Neural crest cell (in vitro differentiated cells): ENCODE results near the gene AXIN1. TPM values are rescaled to one million over a fixed set of nuclear protein-coding genes. Genes with fewer than 3 reads are reported as not detected.
"Not testable (repeated sequence)": the region's sequence is repeated elsewhere in the genome, so short reads cannot be mapped to it uniquely, and the experiment has no call there.

ENCODE experiments used
- DNase-seq: peaks from one replicate; pipeline ENCODE4 v3.0.0; 2021; ENCODE audit warnings: low read depth, mixed read lengths, low spot score
- H3K27ac Mint-ChIP-seq: one replicate; pipeline ENCODE4 v1.8.0; 2021; ENCODE audit warnings: mild to moderate bottlenecking, mixed read lengths; ENCODE audit not compliant: unreplicated experiment
- H3K27me3 Mint-ChIP-seq: 2 replicates; pipeline ENCODE4 v1.8.0; 2021; ENCODE audit warnings: low read depth, mild to moderate bottlenecking, mixed read lengths
- H3K36me3 Mint-ChIP-seq: 2 replicates; pipeline ENCODE4 v1.8.0; 2021; ENCODE audit warnings: low read depth, mild to moderate bottlenecking, mixed read lengths
- H3K4me1 Mint-ChIP-seq: 2 replicates; pipeline ENCODE4 v1.8.0; 2021; ENCODE audit warnings: mixed read lengths
- H3K4me3 Mint-ChIP-seq: one replicate; pipeline ENCODE4 v1.8.0; 2021; ENCODE audit warnings: mild to moderate bottlenecking, mixed read lengths
- H3K9me3 Mint-ChIP-seq: 2 replicates; pipeline ENCODE4 v1.8.0; 2021; ENCODE audit warnings: mixed read lengths
- total RNA-seq: library from RNA; stranded (reverse); gene quantifications from 2 replicates; pipeline ENCODE4 v1.2.1, GENCODE V29; 2021
- TF ChIP-seq, protein P1 (sequence below): fragments of 200-600 bp; sonication (generic); conservative IDR thresholded peaks from 2 replicates; pipeline ENCODE4 v1.5.0; 2021; ENCODE audit warnings: antibody characterized with exemption, mild to moderate bottlenecking

Gene AXIN1
- total RNA-seq, 1 donor from 2014 or later: 38.2 TPM

DNA sequence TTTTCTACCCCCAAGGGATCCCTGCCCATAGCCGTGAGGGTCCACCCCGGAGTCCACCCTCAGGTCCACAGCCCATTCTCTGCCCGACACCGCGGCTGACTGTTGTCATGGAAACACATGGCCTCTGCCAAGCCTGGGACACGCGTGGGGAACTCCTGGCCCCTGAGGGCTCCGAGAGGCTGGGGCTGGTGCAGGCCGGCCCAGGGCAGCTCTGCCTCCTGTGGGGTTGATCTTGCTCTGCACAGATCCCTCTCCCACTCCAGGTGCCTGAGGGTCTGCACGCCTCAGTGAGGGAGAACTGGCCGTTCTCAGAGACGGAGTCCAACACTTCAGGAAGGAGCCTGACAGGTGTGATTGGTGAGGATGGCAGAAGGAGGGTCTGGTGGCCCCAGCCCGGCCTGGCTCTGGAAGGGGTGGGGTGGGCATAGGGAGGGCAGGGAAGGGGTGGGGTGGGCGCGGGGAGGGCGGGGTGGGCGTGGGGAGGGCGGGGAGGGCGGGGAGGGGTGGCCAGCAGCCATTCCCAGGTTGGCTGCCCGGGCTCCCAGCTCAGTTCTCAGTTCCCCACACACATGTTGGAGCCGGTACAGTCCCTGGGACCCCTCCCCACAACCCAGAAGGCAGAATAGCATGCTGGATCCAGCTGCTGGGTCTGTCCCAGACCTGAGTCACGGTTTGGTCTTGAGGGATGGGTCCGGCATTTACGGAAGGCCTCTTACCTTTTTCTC is 11.4 kb upstream of the AXIN1 start:
- H3K4me3 Mint-ChIP-seq: no peak overlapping the region
- DNase-seq: no peak
- peaks cover 5% of the 10 kb centered on the region for H3K4me1 Mint-ChIP-seq
- no peak overlapping the region for H3K27ac Mint-ChIP-seq
- no peaks in the 10 kb centered on the region for H3K36me3 Mint-ChIP-seq
- H3K9me3 Mint-ChIP-seq: no peaks in the 10 kb centered on the region
- H3K27me3 Mint-ChIP-seq: peaks cover 5% of the 10 kb centered on the region
- TF ChIP-seq, protein P1, sequence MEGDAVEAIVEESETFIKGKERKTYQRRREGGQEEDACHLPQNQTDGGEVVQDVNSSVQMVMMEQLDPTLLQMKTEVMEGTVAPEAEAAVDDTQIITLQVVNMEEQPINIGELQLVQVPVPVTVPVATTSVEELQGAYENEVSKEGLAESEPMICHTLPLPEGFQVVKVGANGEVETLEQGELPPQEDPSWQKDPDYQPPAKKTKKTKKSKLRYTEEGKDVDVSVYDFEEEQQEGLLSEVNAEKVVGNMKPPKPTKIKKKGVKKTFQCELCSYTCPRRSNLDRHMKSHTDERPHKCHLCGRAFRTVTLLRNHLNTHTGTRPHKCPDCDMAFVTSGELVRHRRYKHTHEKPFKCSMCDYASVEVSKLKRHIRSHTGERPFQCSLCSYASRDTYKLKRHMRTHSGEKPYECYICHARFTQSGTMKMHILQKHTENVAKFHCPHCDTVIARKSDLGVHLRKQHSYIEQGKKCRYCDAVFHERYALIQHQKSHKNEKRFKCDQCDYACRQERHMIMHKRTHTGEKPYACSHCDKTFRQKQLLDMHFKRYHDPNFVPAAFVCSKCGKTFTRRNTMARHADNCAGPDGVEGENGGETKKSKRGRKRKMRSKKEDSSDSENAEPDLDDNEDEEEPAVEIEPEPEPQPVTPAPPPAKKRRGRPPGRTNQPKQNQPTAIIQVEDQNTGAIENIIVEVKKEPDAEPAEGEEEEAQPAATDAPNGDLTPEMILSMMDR: no peak

DNA sequence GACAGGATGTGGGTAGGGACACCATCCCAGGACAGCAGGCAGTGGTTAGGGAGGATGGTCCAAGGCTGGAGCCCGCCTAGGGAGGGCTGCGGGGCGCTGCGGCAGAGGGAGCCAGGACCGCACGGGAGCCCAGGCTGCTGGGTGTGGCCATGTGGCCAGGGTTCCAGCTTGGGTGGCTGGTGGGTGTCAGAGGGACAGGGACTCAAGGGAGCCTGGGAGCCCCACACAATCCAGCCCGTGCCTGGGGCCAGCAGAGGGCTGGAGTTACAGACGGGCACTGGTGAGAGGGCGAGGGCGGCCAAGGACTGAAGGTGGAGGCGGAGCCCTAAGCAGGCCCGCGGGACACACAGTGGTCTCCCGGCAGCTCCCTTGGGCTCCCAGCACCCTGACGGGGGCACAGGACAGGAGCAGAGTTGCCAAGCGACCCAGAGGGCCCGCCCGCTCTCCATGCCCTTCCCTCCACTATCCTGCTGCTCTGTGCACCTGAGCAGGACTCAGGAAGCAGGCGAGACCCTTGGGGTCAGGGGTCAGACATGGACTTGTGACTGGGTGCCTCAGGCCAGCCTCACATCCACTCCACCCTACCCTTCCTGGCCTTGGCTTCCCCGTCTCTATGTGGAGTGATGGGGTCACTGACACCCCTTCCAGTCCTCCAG is 10.7 kb upstream of the AXIN1 start:
- no peak overlapping the region for H3K4me3 Mint-ChIP-seq
- peaks cover 5% of the 10 kb centered on the region for H3K4me1 Mint-ChIP-seq
- H3K9me3 Mint-ChIP-seq: no peaks in the 10 kb centered on the region
- H3K36me3 Mint-ChIP-seq: no peaks in the 10 kb centered on the region
- peaks cover 5% of the 10 kb centered on the region for H3K27me3 Mint-ChIP-seq
- TF ChIP-seq, protein P1: no peak
- DNase-seq: no peak
- no peak overlapping the region for H3K27ac Mint-ChIP-seq

DNA sequence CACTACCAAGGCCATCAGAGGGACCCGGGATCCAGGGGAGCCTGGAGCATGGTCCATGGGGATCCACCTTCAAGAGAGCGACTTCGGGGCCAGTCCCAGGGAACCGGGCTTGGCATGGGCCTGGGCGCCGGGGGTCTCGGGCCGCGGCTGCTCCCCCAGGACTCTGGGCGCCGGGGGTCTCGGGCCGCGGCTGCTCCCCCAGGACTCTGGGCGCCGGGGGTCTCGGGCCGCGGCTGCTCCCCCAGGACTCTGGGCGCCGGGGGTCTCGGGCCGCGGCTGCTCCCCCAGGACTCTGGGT is 10.1 kb upstream of the AXIN1 start:
- not testable (repeated sequence) for H3K4me1 Mint-ChIP-seq, H3K36me3 Mint-ChIP-seq, H3K4me3 Mint-ChIP-seq, DNase-seq, H3K9me3 Mint-ChIP-seq, H3K27me3 Mint-ChIP-seq, H3K27ac Mint-ChIP-seq

DNA sequence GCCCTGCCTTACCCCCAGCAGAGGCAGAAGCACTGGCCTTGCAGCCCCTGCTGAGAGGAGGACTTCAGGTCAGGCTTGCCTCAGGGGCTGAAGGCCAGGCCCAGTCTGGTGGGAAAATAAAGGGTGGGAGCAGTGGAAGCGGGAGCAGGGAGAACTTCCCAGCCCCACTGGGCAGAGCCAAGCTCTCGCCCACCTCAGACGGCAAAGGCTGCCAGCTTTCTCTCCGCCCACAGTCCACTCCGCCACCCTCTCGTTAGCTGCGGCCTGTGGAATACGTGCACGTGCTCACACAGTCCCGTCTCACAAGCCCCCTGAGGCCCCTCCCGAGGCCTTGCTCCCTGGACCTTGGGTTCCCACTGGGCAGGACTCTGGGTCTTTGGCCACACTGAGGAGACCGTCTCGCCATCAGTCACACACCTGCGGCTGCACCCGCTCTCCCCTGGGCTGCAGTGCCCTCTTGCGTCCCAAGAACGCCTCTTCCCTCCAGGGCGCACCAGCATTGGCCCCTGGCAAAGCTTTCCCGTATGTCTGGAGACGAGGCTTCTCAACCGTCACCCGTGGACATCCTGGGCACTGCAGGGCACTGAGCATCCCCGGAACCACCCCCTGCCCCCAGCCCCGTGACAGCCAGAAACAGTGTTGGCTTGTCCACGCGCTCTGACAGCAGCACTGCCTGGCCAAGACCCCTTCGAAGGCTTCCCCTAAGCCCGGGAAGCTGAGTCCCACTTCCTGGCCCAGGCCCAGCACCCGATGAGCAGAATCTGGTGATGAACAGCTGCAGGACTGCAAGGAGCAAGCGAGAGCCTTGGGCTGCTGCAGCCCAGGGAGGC is 9.6 kb upstream of the AXIN1 start:
- Mint-ChIP-seq H3K36me3 (no peaks in the 10 kb centered on the region), H3K4me1 (peaks cover 5% of the 10 kb centered on the region)

DNA sequence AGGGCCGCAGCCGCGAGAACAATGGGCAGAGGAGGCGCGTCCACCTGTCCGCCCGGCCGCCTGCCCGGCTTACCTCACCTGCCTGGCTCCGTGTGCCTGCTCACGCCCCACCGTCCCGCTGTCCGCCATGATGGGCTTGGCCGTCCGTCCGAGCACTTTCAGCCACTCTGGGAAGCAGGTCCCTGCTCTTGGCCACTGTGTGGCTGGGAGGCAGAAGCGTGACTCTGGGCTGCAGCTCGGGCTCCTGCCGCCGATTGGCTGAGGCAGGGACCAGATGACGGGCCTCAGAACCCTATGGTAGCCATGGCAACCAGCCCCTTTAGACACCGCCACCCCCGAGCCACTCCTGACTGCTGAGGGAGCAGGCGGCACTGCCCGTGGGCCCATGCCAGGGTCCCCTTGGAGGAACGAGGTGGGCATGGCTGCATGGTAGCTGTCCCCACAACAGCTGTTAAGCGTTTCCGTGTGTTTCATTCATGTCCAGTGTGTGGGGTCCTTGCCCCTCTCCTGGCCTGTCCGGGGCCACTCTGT is 8.9 kb upstream of the AXIN1 start:
- H3K27me3 Mint-ChIP-seq: peaks cover 5% of the 10 kb centered on the region
- no peak overlapping the region for H3K27ac Mint-ChIP-seq
- no peaks in the 10 kb centered on the region for H3K36me3 Mint-ChIP-seq
- peaks cover 5% of the 10 kb centered on the region for H3K4me1 Mint-ChIP-seq
- no peaks in the 10 kb centered on the region for H3K9me3 Mint-ChIP-seq
- TF ChIP-seq, protein P1: no peak
- peak overlapping the region; percentile 70 for H3K4me3 Mint-ChIP-seq
- DNase-seq: no peak

More for the DNA sequence above, 9.6 kb upstream of the AXIN1 start:
- TF ChIP-seq, protein P1: peak; percentile 71
- Mint-ChIP-seq H3K27me3 (peaks cover 5% of the 10 kb centered on the region), H3K27ac (no peak overlapping the region), H3K9me3 (no peaks in the 10 kb centered on the region), H3K4me3 (peak overlapping the region; percentile 70)
- DNase-seq: peak; percentile 63
